Tibial artery (tissue), 4 donors: ENCODE measurements around the gene PFKM.

Experiments used
- DNase-seq, 2 donors: peaks; one replicate each; pipeline ENCODE4 v3.0.0-alpha.2; 2019
- H3K27ac ChIP-seq, 2 donors: fragments of 200-600 bp; sonication (generic) in 1 of 2; 1 replicate in 1 of 2; 2 replicates in 1 of 2; pipeline ENCODE4 v1.5.1; 2018 to 2019; ENCODE audit warnings: mild to moderate bottlenecking in 1 of 2
- H3K27me3 ChIP-seq, 2 donors: fragments of 200-600 bp; sonication (generic) in 1 of 2; one replicate each; pipeline versions ENCODE4 v1.5.1 to v1.6.0; 2016 to 2019
- H3K36me3 ChIP-seq, 3 donors: fragments of 200-600 bp; sonication (generic) in 2 of 3; one replicate each; pipeline ENCODE4 v1.5.1; 2016 to 2019; ENCODE audit warnings: mild to moderate bottlenecking in 2 of 3
- H3K4me1 ChIP-seq, 4 donors: fragments of 200-600 bp; sonication (generic) in 2 of 4; 1 replicate in 3 of 4; 2 replicates in 1 of 4; pipeline ENCODE4 v1.5.1; 2016 to 2019
- H3K4me3 ChIP-seq, 2 donors: fragments of 200-600 bp; sonication (generic) in 1 of 2; 1 replicate in 1 of 2; 2 replicates in 1 of 2; pipeline ENCODE4 v1.5.1; 2018 to 2019; ENCODE audit warnings: mild to moderate bottlenecking in 2 of 2
- H3K9me3 ChIP-seq, 3 donors: fragments of 200-600 bp; sonication (generic) in 1 of 3; one replicate each; pipeline ENCODE4 v1.5.1; 2016 to 2019
- intact Hi-C: fragments of 100-400 bp; cut with DNase I; formaldehyde crosslinking; loops from one replicate; pipeline ENCODE4 v1.15.0; 2023; ENCODE audit warnings: low total_unique reads
- TF ChIP-seq, protein P1 (sequence below), 2 experiments: fragments of 200-600 bp in 1 of 2; fragments of 450-650 bp in 1 of 2; IDR thresholded peaks; one replicate each; pipeline ENCODE4 v1.5.1; 2017 to 2019; ENCODE audit warnings: antibody characterized with exemption in 2 of 2, mild to moderate bottlenecking in 1 of 2, moderate library complexity in 1 of 2

Gene PFKM

DNA sequence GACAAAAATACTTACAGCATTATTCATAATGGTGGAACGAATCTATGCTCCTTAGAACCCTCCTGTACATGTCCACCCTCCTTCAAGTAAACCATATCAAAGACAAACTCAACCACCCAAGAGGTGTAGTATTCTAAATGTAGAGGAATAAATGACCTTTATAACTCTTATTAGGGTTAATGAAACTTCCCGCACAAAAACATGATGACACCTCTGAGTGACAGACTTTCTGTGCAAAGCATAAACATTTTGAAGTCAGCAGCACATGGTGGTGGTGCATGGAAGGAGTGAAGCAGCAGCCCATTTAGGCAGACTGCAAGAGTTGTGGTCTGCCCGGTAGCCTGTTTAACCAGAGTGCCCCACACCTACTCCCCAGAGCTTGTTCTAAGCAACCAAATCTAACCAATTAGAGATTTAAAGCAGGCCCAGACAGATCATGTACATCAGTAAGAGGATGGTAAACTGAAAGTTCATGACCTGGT lies 38.8 kb downstream of the PFKM start:
- Histone ChIP-seq H3K36me3 (peaks cover 5 to 11% (median 7%) of the 10 kb centered on the region in 3 donors), H3K4me1 (peaks cover 0 to 16% (median 12%) of the 10 kb centered on the region in 4 donors), H3K27ac (peak overlapping the region; percentile 86 to 94), H3K4me3 (peak overlapping the region; percentile 83 to 97), H3K9me3 (no peaks in the 10 kb centered on the region), H3K27me3 (peaks cover 0 to 4% of the 10 kb centered on the region in 2 donors)
- intact Hi-C loops, result loop anchor here (5.0 kb wide), 1 partner anchor 51 kb away; the partner anchor contains the start of gene SENP1
- DNase-seq, result no peak
- TF ChIP-seq, protein P1, sequence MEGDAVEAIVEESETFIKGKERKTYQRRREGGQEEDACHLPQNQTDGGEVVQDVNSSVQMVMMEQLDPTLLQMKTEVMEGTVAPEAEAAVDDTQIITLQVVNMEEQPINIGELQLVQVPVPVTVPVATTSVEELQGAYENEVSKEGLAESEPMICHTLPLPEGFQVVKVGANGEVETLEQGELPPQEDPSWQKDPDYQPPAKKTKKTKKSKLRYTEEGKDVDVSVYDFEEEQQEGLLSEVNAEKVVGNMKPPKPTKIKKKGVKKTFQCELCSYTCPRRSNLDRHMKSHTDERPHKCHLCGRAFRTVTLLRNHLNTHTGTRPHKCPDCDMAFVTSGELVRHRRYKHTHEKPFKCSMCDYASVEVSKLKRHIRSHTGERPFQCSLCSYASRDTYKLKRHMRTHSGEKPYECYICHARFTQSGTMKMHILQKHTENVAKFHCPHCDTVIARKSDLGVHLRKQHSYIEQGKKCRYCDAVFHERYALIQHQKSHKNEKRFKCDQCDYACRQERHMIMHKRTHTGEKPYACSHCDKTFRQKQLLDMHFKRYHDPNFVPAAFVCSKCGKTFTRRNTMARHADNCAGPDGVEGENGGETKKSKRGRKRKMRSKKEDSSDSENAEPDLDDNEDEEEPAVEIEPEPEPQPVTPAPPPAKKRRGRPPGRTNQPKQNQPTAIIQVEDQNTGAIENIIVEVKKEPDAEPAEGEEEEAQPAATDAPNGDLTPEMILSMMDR (IDR thresholded peaks at IDR 0.05), result no peak

DNA sequence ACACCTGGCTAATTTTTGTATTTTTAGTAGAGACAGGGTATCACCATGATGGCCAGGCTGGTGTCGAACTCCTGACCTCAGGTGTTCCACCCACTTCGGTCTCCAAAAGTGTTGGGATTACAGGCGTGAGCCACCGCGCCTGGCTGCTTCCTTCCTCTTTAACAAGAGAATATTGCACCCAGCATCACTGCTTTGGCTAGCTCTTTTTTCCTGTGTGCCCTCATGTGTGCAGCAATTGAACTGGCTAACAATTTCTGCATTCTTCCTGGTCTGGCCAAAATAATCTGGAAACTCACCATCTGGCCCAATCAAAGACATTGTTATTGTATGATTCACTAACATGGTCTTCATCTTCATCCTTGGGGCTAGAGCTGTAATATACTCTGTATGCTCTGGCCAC lies 40.9 kb downstream of the PFKM start:
- intact Hi-C loops, result no loop called here
- Histone ChIP-seq H3K4me3 (no peak overlapping the region), H3K36me3 (no peaks in the 10 kb centered on the region), H3K27me3 (peaks cover 0 to 4% of the 10 kb centered on the region in 2 donors), H3K4me1 (peaks cover 0 to 16% (median 12%) of the 10 kb centered on the region in 4 donors), H3K9me3 (no peaks in the 10 kb centered on the region), H3K27ac (no peak overlapping the region)
- no peak for DNase-seq
- TF ChIP-seq, protein P1 (IDR thresholded peaks at IDR 0.05), result no peak

DNA sequence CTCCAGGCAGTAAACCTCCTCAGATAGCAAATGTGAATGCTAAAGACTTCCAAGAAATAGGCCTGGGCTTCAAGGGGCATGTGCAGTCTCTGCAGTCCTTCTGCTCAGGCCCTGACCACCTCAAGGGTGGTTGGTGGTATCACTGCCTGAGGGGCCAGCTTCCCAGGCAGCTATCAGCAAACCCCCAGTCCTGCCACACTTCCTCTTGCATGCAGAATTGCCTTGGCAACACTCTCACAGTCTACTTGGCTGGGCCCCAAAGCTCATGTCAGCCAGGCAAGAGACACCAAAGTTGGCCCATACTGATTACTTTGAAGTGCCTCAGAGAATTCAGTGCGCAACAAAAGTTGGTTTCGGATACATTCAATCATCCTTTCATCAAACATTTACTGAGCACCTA lies 41.6 kb downstream of the PFKM start:
- TF ChIP-seq, protein P1 (IDR thresholded peaks at IDR 0.05), result no peak
- Histone ChIP-seq H3K9me3 (no peaks in the 10 kb centered on the region), H3K36me3 (no peaks in the 10 kb centered on the region), H3K4me3 (no peak overlapping the region), H3K27ac (no peak overlapping the region), H3K4me1 (peaks cover 0 to 14% (median 11%) of the 10 kb centered on the region in 4 donors), H3K27me3 (peaks cover 0 to 6% of the 10 kb centered on the region in 2 donors)
- intact Hi-C loops, result no loop called here
- DNase-seq, result peak in 1 of 2 donors; percentile 35

DNA sequence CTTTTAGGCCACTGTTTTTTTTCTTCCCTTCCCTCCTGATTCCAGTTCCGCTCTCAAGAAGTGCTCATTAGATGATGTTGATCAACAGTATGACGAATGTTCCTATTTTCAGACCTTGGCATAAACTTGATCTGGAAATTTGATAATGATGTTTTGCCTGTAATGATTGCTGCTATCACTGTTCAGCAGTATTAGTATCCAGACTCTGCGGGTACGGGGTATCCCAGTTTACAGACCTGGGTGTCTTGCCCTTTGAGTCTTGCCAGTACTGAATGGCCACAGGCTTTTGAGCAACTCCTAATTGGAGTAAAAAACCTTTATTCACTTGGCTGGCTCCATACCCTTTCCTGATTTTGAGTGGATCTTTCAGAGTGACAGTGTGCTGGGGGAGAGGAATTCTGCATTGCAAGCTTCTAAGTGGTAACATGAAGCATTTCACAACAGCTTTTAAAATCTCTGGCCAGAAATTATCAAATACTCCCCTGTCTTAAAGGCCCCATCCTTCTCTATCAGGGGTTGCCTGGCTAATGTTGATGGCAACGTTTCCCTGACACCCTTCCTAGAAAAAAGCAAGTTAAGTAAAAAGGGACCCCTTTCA lies 44.1 kb downstream of the PFKM start:
- TF ChIP-seq, protein P1 (IDR thresholded peaks at IDR 0.05), result no peak
- H3K4me1 ChIP-seq, result no peaks in the 10 kb centered on the region
- no peak overlapping the region for H3K4me3 ChIP-seq
- H3K27me3 ChIP-seq, result peaks cover 0 to 15% of the 10 kb centered on the region in 2 donors
- H3K9me3 ChIP-seq, result no peaks in the 10 kb centered on the region
- no peak for DNase-seq
- H3K27ac ChIP-seq, result no peak overlapping the region
- intact Hi-C loops, result no loop called here
- H3K36me3 ChIP-seq, result no peaks in the 10 kb centered on the region

DNA sequence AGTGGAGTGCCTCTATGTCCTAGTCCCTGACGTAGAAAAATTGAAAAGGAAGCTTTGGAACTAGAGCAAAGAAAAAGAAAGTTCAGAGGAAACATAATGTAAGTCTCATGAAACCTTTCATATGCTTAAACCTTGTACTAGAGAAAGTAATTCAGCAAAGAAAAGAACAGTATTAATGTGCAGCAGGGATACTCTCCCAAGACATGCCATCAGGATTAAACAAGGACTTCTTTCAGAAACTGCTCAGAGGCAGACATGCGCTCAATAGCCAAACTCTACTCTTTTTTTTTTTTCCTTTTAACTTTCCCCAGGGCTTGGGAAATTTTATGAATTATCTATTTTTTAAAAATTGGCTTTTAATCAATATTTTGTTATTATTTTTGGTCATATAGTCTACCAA lies 45.3 kb downstream of the PFKM start:
- TF ChIP-seq, protein P1 (IDR thresholded peaks at IDR 0.05), result no peak
- intact Hi-C loops, result no loop called here
- Histone ChIP-seq H3K27ac (no peak overlapping the region), H3K9me3 (no peaks in the 10 kb centered on the region), H3K36me3 (no peaks in the 10 kb centered on the region), H3K27me3 (peaks cover 0 to 15% of the 10 kb centered on the region in 2 donors), H3K4me3 (no peak overlapping the region), H3K4me1 (no peaks in the 10 kb centered on the region)
- no peak for DNase-seq
